Panc1 (cell line): ENCODE results near the gene NEO1. TPM values are rescaled to one million over a fixed set of nuclear protein-coding genes. Genes with fewer than 3 reads are reported as not detected.

Experiments
- ATAC-seq: fragments of 200-7000 bp; cut with Tn5 transposase; 2 replicates; pipeline ENCODE4 v1.9.1; 2020; ENCODE audit warnings: mild to moderate bottlenecking, moderate library complexity
- BruUV-seq: library from RNA; stranded (reverse); fragments of 400-500 nt; replicated peaks from 2 replicates; lab custom pipeline; 2021; lab: Mats Ljungman, UMichigan
- CTCF ChIA-PET: fragments of 300-600 bp; sonication (Branson Sonifier 250); formaldehyde crosslinking; loops from one replicate; lab custom pipeline; 2022; ENCODE audit warnings: antibody characterized with exemption; lab: Charles Lee
- POLR2A ChIA-PET: fragments of 300-600 bp; sonication (Branson Sonifier 250); formaldehyde crosslinking; loops from one replicate; lab custom pipeline; 2022; ENCODE audit warnings: antibody characterized with exemption; lab: Charles Lee
- DNase-seq: peaks from one replicate; pipeline ENCODE4 v3.0.0-alpha.2; 2010; ENCODE audit warnings: low read depth, low spot score
- H3K27ac ChIP-seq: 2 replicates; pipeline ENCODE4 v1.5.1; 2011; ENCODE audit warnings: mild to moderate bottlenecking, low read length, inconsistent platforms
- H3K27me3 ChIP-seq: fragments of 200-500 bp; sonication (Bioruptor generic); 2 replicates; pipeline ENCODE4 v1.6.0; 2014; ENCODE audit warnings: low read length, inconsistent platforms; ENCODE audit not compliant: control insufficient read depth, insufficient read depth
- H3K36me3 ChIP-seq: fragments of 200-500 bp; sonication (Bioruptor generic); 2 replicates; pipeline ENCODE4 v1.5.1; 2014; ENCODE audit warnings: inconsistent platforms, mild to moderate bottlenecking, low read length, moderate library complexity; ENCODE audit not compliant: control insufficient read depth, insufficient read depth
- H3K4me1 ChIP-seq: 2 replicates; pipeline ENCODE4 v1.5.1; 2011; ENCODE audit warnings: inconsistent platforms, mild to moderate bottlenecking, low read length, moderate library complexity; ENCODE audit not compliant: control insufficient read depth, insufficient read depth
- H3K4me3 ChIP-seq, 2 experiments: 2 replicates each; pipeline ENCODE4 v1.5.1; 2011 to 2012; ENCODE audit warnings: low read depth in 2 of 2, low read length in 2 of 2, mild to moderate bottlenecking in 2 of 2, inconsistent platforms in 1 of 2, moderate library complexity in 1 of 2
- H3K9me3 ChIP-seq: fragments of 200-500 bp; sonication (Bioruptor generic); 2 replicates; pipeline ENCODE4 v1.5.1; 2014; ENCODE audit warnings: low read depth, mild to moderate bottlenecking, inconsistent platforms, low read length, moderate library complexity; ENCODE audit not compliant: control insufficient read depth, insufficient read depth
- POLR2AphosphoS5 ChIP-seq: IDR thresholded peaks from 2 replicates; pipeline ENCODE4 v1.6.1; 2012; ENCODE audit warnings: mild to moderate bottlenecking, low read depth, low read length, moderate library complexity
- SIN3A ChIP-seq: IDR thresholded peaks from 2 replicates; pipeline ENCODE4 v1.6.1; 2012; ENCODE audit warnings: low read depth, mild to moderate bottlenecking, low read length, moderate library complexity, borderline replicate concordance; ENCODE audit not compliant: insufficient read depth
- TCF7L2 ChIP-seq: IDR thresholded peaks from 2 replicates; pipeline ENCODE4 v1.6.1; 2011; ENCODE audit warnings: mild to moderate bottlenecking, low read depth, low read length, inconsistent platforms
- in situ Hi-C: cut with HindIII; loops from 2 replicates; pipeline ENCODE4 v1.10.0; 2016; ENCODE audit warnings: low sequenced_read_pairs, low pct_unique_long_range_greater_than_20kb
- intact Hi-C: fragments of 100-400 bp; cut with micrococcal nuclease; formaldehyde crosslinking; loops from one replicate; pipeline ENCODE4 v1.10.0; 2022; ENCODE audit not compliant: unreplicated experiment
- total RNA-seq: library from RNA; stranded (reverse); gene quantifications from one replicate; pipeline ENCODE4 v1.2.1, GENCODE V29; 2021; ENCODE audit not compliant: unreplicated experiment
- TF ChIP-seq, protein P1 (sequence below), 2 experiments: IDR thresholded peaks; 2 replicates each; pipeline ENCODE4 v1.6.1; 2011 to 2012; ENCODE audit warnings: low read depth in 2 of 2, control low read depth in 1 of 2, low read length in 1 of 2, mild to moderate bottlenecking in 1 of 2, moderate library complexity in 1 of 2; ENCODE audit not compliant: insufficient read depth in 1 of 2
- TF ChIP-seq, protein P2 (sequence below): fragments of 450-650 bp; IDR thresholded peaks from 2 replicates; pipeline ENCODE4 v1.5.1; 2017; ENCODE audit warnings: mild to moderate bottlenecking

NEO1 gene
- total RNA-seq, 1 experiment from 2014 or later, result 7.5 TPM

GRCh38 chr15:73139041-73139743 is 86.9 kb downstream of the NEO1 start:
- H3K9me3 ChIP-seq, result no peaks in the 10 kb centered on the region
- POLR2A ChIA-PET, result no interaction called here
- TF ChIP-seq, protein P1, sequence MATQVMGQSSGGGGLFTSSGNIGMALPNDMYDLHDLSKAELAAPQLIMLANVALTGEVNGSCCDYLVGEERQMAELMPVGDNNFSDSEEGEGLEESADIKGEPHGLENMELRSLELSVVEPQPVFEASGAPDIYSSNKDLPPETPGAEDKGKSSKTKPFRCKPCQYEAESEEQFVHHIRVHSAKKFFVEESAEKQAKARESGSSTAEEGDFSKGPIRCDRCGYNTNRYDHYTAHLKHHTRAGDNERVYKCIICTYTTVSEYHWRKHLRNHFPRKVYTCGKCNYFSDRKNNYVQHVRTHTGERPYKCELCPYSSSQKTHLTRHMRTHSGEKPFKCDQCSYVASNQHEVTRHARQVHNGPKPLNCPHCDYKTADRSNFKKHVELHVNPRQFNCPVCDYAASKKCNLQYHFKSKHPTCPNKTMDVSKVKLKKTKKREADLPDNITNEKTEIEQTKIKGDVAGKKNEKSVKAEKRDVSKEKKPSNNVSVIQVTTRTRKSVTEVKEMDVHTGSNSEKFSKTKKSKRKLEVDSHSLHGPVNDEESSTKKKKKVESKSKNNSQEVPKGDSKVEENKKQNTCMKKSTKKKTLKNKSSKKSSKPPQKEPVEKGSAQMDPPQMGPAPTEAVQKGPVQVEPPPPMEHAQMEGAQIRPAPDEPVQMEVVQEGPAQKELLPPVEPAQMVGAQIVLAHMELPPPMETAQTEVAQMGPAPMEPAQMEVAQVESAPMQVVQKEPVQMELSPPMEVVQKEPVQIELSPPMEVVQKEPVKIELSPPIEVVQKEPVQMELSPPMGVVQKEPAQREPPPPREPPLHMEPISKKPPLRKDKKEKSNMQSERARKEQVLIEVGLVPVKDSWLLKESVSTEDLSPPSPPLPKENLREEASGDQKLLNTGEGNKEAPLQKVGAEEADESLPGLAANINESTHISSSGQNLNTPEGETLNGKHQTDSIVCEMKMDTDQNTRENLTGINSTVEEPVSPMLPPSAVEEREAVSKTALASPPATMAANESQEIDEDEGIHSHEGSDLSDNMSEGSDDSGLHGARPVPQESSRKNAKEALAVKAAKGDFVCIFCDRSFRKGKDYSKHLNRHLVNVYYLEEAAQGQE (IDR thresholded peaks at IDR 0.05; ENCODE audit: insufficient read depth in 1 of 2, low read depth in 2 of 2, low read length in 1 of 2), result no peak
- BruUV-seq, result no TSS peak
- no peaks in the 10 kb centered on the region for H3K36me3 ChIP-seq
- H3K4me3 ChIP-seq, result no peak overlapping the region
- in situ Hi-C loops, result no loop called here
- no peak overlapping the region for H3K27ac ChIP-seq
- H3K4me1 ChIP-seq, result no peaks in the 10 kb centered on the region
- CTCF ChIA-PET, result no interaction called here
- no peak for ATAC-seq
- intact Hi-C loops, result no loop called here
- no peak for DNase-seq
- peaks cover under 1% of the 10 kb centered on the region for H3K27me3 ChIP-seq

GRCh38 chr15:73139744-73140553 is 87.7 kb downstream of the NEO1 start:
- TF ChIP-seq POLR2AphosphoS5 (no peak), TCF7L2 (no peak), SIN3A (no peak)
- TF ChIP-seq, protein P1 (IDR thresholded peaks at IDR 0.05; ENCODE audit: insufficient read depth in 1 of 2, low read depth in 2 of 2, low read length in 1 of 2), result no peak
- TF ChIP-seq, protein P2, sequence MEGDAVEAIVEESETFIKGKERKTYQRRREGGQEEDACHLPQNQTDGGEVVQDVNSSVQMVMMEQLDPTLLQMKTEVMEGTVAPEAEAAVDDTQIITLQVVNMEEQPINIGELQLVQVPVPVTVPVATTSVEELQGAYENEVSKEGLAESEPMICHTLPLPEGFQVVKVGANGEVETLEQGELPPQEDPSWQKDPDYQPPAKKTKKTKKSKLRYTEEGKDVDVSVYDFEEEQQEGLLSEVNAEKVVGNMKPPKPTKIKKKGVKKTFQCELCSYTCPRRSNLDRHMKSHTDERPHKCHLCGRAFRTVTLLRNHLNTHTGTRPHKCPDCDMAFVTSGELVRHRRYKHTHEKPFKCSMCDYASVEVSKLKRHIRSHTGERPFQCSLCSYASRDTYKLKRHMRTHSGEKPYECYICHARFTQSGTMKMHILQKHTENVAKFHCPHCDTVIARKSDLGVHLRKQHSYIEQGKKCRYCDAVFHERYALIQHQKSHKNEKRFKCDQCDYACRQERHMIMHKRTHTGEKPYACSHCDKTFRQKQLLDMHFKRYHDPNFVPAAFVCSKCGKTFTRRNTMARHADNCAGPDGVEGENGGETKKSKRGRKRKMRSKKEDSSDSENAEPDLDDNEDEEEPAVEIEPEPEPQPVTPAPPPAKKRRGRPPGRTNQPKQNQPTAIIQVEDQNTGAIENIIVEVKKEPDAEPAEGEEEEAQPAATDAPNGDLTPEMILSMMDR, result no peak
- no peak overlapping the region for H3K4me3 ChIP-seq
- H3K4me1 ChIP-seq, result no peaks in the 10 kb centered on the region
- no TSS peak for BruUV-seq
- intact Hi-C loops (no loop called here), in situ Hi-C loops (no loop called here)
- no peak overlapping the region for H3K27ac ChIP-seq
- H3K9me3 ChIP-seq, result no peaks in the 10 kb centered on the region
- ATAC-seq (no peak), DNase-seq (no peak)
- H3K27me3 ChIP-seq, result no peaks in the 10 kb centered on the region; the same call in none of the 2 replicates
- ChIA-PET POLR2A (no interaction called here), CTCF (interaction anchor here (0.6 kb wide), 1 partner anchor 116 kb away, joined by 3 read pairs; no protein-coding TSS in a partner anchor)
- no peaks in the 10 kb centered on the region for H3K36me3 ChIP-seq
